Activated naive CD8-positive, alpha-beta T cell treated with anti-CD3 and anti-CD28 coated beads, Interleukin-2, amount 50 U/mL, for 16 hours (primary cell): Measurements from ENCODE around the gene MOBP.
"Not testable (repeated sequence)": the region's sequence is repeated elsewhere in the genome, so short reads cannot be mapped to it uniquely, and the experiment has no call there.

Experiments used
- DNase-seq: peaks from one replicate; pipeline ENCODE4 v3.0.0-alpha.2; 2020; ENCODE audit warnings: low read depth, low spot score

The MOBP gene

DNA sequence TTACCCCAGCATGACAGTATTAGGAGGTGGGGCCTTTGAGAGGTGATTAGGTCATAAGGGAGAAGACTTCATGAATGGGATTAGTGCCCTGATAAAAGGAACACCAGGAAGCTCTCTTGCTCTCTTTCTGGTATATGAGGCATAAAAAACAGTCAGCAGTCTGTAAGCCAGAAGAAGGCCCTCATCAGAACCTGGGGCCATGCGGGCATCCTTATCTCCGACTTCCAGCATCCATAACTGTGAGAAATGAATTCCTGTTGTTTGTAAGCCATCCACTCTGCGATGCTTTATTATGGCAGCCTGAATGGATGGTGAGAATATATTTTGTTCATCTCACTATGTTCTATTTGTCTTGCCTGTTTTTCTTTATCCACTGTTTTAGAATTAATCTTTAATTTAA, 17.7 kb upstream of the MOBP start:
- no peak for DNase-seq

DNA sequence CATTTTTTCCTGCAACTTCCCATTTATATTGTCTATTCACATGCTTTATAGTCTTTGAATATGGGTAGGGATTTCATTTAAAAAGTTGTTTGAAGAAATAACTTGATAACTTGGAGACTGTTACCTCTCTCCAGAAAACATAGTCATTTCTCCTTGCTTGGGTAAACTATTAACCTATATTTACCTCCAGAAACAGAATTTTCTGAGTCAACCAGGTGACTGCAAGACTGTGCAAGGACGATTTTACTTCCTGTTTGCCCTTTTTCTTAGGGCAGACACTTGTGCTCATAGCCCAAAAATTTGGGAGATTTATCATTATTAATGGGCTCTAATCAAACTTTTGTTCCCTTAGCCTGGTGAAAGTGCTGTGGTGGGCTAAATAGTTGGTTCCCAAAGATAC, 14.3 kb upstream of the MOBP start:
- no peak for DNase-seq

DNA sequence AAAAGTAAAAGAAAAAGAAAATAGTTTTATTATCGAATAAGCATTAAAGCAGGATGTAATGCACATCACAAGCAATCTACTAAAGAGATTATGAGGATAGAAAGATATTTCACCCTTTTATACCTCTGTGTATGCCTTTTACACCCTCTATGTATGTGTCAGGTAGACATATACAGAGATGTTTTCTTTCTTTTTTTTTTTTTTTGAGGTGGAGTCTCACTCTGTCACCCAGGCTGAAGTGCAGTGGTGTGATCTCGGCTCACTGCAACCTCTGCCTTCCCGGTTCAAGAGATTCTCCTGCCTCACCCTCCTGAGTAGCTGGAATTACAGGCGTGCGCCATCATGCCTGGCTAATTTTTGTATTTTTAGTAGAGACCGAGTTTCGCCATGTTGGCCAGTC, 13.6 kb upstream of the MOBP start:
- not testable (repeated sequence) for DNase-seq

DNA sequence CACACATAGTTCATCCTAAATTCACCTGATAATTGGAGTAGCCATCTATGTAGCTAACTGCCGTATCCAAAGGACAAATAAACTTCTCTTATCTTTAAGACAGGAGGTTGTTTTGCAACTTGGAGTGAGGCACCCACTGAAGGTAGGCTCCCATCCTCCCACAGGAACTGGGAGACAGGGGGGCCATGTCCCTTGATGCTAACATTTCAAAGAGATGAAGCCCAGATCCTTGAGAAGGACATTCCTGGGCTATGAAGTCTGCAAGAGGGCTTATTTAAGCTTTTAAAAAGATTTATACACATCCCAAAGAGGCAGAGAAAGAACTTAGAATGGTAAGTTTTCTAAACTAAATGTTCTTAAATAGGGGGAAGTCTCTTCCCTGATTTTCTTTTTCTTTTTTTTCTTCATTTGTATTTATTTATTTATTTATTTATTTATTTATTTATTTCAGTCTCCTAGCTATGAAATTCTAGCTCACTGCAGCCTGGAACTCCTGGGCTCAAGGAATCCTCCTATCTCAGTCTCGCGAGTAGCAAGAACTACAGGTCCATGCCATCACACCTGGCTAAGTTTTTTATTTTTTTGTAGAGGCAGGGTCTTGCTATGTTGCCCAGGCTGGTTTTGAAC, 12.8 kb upstream of the MOBP start:
- DNase-seq: no peak

DNA sequence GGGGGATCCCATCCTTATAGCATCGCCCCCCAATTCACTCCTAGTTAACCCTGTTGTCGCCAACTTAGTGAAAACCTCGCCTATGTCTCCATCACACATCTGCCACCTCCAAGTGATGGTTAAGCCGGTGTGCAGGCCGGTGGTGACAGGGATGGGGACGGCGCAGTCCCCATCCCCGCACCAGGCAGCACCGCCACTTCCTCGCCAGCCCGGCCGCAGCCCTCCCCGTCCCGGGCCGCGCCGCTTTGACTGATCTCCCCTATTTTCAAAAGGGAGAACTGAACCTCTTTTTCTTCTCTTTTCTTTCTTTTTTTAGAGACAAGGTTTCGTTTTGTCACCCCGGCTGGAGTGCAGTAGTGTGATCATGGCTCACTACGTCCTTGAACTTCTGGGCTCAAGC, 11.3 kb upstream of the MOBP start:
- no peak for DNase-seq

DNA sequence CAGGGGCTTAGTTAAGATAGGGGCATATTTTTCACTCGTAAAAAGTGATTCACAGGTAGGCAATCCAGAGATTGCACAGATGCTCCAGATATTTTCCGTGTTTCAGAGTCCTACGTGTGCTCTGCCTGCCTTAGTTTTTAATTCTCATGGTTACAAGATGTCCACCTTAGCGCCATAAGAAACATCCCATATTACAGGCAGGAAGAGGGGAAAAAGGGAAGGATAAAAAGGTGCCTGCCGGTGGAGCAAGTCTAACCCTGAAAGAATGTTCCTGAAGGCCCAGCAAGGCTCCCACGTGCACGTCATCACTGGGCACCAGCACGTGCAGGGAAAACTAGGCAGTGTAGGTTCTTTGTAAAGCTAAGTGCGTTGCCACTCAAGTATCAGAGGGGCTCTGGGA, 10.1 kb upstream of the MOBP start:
- DNase-seq: no peak

DNA sequence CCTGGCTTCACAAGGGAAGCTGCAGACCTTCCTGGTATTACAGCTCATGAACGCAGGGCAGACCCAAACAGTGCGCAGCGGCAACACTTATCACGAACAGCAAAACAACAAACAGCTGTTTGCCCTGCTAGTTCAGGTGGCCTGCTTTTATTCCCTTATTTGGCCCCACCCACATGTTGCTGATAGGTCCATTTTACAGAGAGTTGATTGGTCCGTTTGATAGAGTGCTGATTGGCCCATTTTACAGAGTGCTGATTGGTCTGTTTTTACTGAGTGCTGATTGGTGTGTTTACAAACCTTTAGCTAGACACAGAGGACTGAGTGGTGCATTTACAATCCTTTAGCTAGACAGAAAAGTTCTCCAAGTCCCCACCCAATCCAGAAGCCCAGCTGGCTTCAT, 8.9 kb upstream of the MOBP start:
- DNase-seq: not testable (repeated sequence)

DNA sequence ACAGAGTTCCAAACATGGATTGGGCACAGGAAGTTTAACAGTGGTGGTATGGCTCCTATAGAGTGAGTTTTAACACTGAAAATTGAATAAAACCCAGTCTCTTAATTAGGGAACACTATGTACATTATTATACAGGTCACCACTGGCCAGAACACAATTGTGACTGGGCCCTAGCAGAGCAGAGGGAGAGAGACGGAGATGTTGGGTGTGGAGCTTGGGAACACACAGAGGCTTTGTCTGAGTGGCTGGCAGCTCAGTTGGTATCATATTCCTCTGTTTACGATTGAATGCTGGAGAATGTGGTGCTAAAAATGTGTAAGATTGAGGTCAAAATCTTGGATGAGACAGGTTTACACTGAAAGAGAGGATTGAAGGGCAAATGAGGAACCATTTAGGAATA, 6.8 kb upstream of the MOBP start:
- DNase-seq: no peak

DNA sequence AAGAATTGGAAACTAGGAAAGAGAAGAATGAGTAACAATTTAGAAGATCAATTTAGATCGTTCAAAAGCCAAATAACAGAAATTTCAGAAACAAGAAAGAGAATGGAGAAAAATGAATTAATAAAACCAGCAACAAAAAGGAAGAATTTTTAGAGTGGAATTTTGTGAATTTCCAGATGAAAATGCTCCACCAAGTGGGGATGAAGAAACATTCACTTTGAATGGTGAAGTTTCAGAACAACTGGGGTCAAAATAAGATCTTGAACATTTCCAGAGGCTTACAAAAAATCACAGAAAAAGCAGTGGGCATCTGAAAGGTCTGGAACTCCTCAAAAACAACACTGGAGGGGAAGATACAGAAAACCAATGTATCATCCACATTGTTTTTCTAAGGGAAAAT, 4.2 kb upstream of the MOBP start:
- DNase-seq: no peak

DNA sequence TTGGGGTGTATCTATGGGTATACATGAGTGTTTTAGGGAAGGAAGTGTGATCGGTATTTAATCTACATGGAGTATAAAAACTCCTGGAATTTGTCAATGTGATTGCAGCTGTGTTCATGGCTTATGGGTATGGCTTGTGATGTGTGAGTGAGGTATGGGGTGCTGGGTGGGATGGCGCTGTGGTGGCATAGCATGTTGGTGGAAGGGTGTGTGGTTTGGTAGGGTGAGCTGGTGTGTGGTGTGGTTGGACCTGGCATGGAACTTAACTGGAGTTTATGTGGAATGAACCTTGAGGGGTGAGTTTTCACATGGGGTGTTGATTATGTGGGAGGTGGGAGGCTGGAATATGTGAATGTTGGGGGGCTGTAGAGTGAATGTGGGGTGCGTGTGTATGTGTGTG, 492 bp upstream of the MOBP start:
- no peak for DNase-seq

DNA sequence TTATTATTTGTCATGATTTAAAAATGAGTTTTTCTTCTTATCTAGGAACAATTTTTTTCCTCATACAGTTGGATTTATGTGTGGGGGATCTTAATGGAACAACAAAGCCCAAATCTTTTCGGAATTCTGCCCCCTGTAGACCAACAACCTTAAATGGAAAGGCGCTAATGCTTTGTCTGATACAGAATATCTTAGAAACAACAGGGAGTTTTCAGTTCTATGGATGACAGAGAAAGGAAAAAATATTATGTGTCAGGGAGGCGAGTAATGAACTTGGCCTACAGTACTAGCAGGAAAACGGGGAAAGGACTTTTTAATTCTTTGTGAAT, 592 bp downstream of the MOBP start:
- DNase-seq: no peak

DNA sequence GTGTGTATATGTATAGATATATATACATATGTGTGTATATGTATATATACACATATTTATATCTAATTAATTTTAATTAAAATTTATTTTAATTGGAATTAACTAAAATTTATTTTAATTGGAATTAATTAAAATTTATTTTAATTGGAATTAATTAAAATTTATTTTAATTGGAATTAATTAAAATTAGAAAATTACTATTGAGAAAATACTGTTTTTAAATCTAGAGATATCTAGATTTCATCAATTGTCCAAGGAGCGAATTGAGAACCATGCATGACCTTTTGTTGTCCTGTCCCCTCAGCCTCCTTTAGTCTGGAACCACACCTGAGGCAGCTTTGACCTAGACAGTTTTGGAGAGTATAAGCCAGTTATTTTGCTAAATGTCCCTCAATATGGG, 1.8 kb downstream of the MOBP start:
- DNase-seq: no peak

DNA sequence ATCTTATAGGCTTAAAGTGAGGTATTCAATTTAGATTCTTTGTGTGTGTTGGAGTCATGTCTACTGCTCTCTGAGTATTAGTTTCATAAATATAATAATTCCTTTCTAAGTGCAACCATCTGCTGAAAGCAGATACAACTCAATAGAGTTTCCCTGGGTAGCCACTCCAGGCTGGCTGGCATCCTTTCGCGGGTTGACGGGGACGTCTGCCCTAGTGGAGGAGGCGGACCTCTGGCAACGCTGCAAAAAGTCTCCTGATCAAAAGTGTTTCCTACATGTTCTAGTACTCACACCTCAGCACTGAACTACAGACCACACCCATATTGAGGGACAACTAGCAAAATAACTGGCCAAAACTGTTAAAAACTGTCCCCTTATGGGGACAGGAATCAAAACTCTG, 2.5 kb downstream of the MOBP start:
- DNase-seq: no peak

DNA sequence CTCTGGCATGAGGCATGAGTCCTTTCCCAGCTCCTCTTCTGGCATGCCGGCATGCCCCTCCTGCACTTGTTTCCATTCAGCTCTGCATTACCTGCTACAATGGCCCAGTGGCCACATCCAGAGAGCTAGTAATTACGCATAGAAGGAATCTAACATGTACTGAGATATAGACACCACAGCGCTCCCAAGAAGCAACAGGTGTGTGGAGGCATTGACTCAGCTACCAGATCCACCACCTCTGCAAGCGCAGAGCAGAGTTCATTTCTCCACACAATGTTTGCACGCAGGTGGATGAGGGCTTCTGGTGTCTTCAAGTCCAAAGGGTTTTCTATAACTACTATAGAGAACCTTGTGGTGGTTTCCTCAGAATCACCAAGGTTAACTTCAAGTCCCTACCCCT, 4.2 kb downstream of the MOBP start:
- no peak for DNase-seq

DNA sequence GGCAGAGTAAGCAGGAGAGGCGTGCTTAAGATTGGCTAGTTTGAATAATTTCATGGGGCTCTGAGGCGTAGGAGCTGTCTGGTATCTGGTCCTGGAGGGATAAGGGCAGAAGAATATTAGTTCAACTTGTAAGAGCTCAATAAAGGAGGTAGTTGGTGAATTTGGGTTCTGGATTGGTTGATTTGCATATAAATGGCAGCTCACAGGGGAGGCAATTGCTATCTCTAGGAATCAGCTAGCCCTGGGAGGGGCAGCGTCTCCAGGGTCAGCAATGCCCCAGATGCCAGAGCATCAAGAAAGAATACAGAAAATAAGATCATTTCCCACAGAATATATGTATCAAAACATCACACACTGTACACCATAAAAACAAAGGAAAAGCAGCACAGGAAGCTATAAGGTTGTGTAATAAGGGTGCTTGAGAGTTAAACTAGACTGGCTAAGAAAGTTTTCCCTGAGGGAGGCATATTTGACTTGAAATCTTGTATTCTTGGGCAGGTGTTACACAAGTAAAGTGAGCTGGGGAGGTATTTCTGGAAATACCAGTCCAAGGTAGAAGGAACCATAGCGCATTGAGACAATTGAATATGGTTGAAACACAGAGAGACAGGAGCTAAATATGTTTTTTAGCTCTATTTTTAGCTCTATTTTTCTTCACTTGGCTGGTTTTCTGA, 6.1 kb downstream of the MOBP start:
- no peak for DNase-seq

DNA sequence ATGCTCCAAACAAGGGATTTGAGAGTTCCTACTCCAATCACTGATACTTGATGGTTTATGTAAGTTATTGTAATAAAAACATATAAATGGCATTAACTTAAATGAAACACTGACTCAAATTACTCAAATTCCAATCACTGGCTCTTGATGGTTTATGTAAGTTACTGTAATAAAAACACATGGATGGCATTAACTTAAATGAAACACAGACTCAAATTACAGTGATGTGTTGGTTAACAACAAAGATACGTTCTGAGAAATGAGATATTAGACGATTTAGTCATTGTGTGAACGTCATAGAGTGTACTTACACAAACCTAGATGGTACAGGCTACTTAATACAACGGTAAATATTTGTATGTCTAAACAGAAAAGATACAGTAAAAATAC, 6.6 kb downstream of the MOBP start:
- no peak for DNase-seq

DNA sequence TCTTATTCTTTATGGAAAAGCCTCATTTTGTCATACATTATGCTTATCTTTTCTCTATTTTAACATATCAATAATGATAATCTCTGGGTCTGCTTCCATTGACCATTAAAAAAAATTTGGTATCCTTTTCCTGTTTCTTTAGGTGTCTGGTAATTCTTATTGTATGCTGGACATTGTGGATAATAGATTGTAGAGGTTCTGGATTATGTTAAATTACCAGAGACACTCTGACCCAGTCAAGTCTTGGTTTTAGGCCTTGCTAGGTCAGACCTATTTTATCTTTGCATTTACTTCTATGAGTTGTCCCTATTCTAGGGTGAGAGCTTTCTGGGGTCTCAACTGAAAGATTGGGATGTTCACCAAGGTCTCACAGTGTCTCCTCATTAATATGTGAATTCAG, 9.3 kb downstream of the MOBP start:
- DNase-seq: no peak

DNA sequence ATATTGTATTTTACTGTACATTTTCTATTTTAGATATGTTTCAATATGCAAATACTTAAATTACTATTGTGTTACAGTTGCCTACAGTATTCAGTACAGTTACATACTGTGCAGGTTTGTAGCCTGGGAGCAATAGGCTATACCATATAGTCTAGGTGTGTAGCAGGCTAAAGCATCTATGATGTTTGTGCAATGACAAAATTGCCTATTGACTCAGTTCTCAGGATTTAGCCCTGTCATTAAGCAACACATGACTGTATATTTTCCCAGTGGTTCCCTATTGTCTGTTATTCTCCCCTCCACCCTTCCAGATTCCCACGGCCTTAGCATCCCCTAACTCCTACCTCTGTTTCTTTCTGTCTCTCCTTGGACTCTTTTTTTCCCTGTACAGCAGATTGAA, 10.7 kb downstream of the MOBP start:
- no peak for DNase-seq

DNA sequence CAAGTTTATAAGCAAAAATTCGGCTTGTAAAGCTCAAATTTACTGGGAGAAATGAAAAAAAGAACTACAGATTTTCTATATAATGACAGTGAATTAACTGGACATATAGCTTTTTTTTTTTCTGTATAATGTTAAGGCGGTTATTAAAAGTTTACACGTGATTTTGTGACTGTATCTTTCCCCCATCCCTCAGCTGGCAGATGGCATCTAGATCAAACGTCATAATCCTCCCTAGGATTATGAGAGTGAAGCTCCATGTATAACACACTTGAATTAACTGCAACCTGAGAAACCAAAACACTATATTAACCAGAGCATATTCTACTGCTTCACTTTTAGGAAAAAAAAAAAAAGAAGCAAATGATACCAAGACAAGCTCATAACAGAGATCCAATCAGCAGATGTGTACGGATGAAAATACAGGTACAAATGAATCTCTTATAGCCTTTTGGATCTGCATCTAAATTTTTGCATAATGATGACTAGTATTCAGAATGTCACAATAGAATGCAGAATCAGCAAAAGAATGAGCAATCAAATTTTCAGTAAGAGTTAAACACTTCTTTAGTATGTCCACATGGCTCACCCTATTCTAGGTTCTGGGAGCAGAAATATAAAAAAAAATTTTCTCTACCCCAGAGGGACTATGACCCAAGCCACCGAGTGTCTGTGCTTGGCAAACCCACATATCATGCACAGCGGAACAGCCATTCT, 12.4 kb downstream of the MOBP start:
- no peak for DNase-seq

DNA sequence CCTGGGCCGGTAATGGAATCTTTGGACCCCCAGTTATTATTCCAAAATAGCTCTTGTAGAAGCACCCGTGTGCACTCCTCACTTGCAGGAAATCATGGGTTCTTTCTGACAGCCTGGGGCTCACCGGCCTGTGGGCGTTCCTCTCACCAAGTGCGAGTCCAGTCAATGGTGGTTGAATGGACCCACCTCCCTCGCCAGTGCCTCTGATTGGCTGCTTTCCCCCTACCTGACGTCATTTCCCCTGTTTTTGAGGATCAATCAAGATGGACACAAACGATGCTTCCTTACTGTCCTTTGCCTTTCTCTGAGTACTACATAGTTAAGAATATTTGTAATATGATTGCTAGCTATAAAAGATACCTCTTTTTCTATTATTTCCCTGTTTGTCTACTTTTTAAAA, 18.1 kb downstream of the MOBP start:
- DNase-seq: no peak

DNA sequence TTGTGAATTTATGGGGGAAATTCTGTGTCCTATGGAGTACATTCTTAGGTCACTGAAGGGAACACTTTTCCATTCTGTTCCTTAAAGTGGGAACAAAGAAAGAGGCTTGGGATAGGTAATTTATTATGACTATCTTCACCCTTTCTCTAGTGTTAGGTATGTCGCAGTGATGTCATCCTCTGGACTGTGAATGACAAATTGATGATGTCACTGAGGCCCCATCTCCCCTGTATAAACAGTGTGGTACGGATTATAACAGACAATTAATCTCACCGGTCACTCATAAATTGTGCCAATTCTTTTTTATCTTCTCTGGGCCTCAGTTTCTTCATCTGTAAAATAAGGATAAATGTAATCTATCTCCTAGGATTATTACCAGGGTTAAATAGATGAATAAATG, 23.5 kb downstream of the MOBP start:
- DNase-seq: no peak

DNA sequence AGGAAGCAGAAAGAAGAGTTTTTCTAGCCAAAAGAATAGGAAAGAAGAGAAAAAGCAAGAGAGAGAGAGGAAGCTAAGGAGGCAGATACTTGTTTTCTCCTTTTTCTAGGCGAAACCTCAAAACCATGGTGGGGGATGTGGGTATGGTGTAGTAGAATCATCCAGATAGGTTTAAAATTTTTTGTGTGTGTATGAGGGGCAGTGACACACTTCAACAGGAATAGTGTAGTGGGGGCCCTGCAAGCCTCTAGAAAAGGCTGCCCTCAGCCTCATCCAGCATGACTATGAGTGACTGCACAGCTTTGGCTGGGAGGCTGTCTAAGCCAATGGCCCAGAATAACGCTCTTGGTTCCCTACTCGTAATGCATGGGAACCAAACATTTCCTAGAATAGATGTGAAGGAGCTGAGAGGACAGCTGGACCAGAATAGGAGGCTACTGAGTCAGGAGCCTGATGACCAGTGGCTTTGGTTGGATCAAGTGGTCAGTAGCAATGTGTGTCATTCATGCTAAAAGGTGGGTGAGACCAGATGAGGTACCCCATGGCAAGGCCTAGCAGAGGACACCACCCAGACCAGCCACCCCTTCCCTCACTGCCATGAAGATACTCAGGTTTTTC, 24.4 kb downstream of the MOBP start:
- DNase-seq: no peak

DNA sequence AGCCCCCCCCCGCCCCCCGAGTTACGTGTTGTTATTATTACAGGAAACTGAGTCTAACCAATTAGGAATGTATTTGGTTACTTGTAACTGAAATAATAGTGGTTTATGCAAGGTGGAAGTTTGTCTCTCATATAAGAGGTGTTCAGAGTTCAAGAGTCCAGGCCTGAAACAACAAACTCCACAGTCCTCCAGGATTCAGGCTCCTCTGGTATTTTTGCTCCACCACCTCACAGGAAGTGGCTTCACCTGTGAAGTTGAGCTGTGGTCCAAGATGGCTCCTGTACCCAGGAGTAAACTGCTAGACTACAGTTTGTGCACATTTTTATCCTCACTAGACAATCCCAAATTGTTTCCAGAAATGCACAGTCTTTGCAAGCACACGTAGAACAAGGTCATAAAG, 27.3 kb downstream of the MOBP start:
- DNase-seq: no peak
